ENCODE data around the gene PKDCC.
"Not testable (repeated sequence)": the region's sequence is repeated elsewhere in the genome, so short reads cannot be mapped to it uniquely, and the experiment has no call there.

Gene PKDCC

GRCh38 chr2:42030829-42031228, 17.0 kb upstream of the PKDCC start:
- no peak for DNase-seq

GRCh38 chr2:42031281-42032223, 16.3 kb upstream of the PKDCC start:
- no peak for DNase-seq

- no peak for DNase-seq
These were observed 15.6 kb upstream of the PKDCC start for GRCh38 chr2:42032224-42032620.

- no peak for DNase-seq
These were observed 15.1 kb upstream of the PKDCC start for GRCh38 chr2:42032745-42033144.

GRCh38 chr2:42034096-42034495, 13.7 kb upstream of the PKDCC start:
- DNase-seq, result not testable (repeated sequence)

- no peak for DNase-seq
These were observed 12.6 kb upstream of the PKDCC start for GRCh38 chr2:42035241-42035640.

- DNase-seq, result no peak
These were observed 11.4 kb upstream of the PKDCC start for GRCh38 chr2:42036413-42036812.

GRCh38 chr2:42036940-42037339, 10.9 kb upstream of the PKDCC start:
- no peak for DNase-seq

- no peak for DNase-seq
These were observed 7.1 kb upstream of the PKDCC start for GRCh38 chr2:42040643-42041278.

GRCh38 chr2:42041377-42042127, 6.3 kb upstream of the PKDCC start:
- no peak for DNase-seq

- no peak for DNase-seq
These were observed 5.0 kb upstream of the PKDCC start for GRCh38 chr2:42042631-42043355.

- no peak for DNase-seq
These were observed 3.9 kb upstream of the PKDCC start for GRCh38 chr2:42043789-42044394.

GRCh38 chr2:42044939-42045338, 2.9 kb upstream of the PKDCC start:
- no peak for DNase-seq

- DNase-seq, result no peak
These were observed 2.5 kb upstream of the PKDCC start for GRCh38 chr2:42045352-42045751.

GRCh38 chr2:42045848-42046748, 1.7 kb upstream of the PKDCC start:
- DNase-seq, result no peak

- no peak for DNase-seq
These were observed 868 bp upstream of the PKDCC start for GRCh38 chr2:42046819-42047487.

- no peak for DNase-seq
These were observed 739 bp downstream of the PKDCC start for GRCh38 chr2:42048299-42049220.

GRCh38 chr2:42049221-42050009, 1.6 kb downstream of the PKDCC start:
- no peak for DNase-seq
